Calu3 (cell line): ENCODE measurements around the gene ATP6V1F. TPM values are rescaled to one million over a fixed set of nuclear protein-coding genes. Genes with fewer than 3 reads are reported as not detected.
"Not testable (repeated sequence)": the region's sequence is repeated elsewhere in the genome, so short reads cannot be mapped to it uniquely, and the experiment has no call there.

ENCODE experiments used
- BruUV-seq: library from RNA; stranded (reverse); fragments of 400-500 nt; replicated peaks from 2 replicates; lab custom pipeline; 2021; lab: Mats Ljungman, UMichigan
- CTCF ChIA-PET: fragments of 300-600 bp; sonication (Branson Sonifier 250); formaldehyde crosslinking; loops from one replicate; lab custom pipeline; 2022; ENCODE audit warnings: antibody characterized with exemption; lab: Charles Lee
- DNase-seq: peaks from one replicate; pipeline ENCODE4 v3.0.0; 2022
- H3K27ac Mint-ChIP-seq: one replicate; pipeline ENCODE4 v1.8.0; 2022; ENCODE audit warnings: mixed read lengths; ENCODE audit not compliant: unreplicated experiment
- H3K27me3 Mint-ChIP-seq: one replicate; pipeline ENCODE4 v1.8.0; 2022; ENCODE audit warnings: mixed read lengths; ENCODE audit not compliant: unreplicated experiment
- H3K36me3 Mint-ChIP-seq: one replicate; pipeline ENCODE4 v1.8.0; 2022; ENCODE audit warnings: mild to moderate bottlenecking, moderate library complexity, mixed read lengths; ENCODE audit not compliant: insufficient read depth, unreplicated experiment
- H3K4me1 Mint-ChIP-seq: one replicate; pipeline ENCODE4 v1.8.0; 2022; ENCODE audit warnings: mild to moderate bottlenecking, low read depth, mixed read lengths; ENCODE audit not compliant: unreplicated experiment
- H3K4me3 Mint-ChIP-seq: one replicate; pipeline ENCODE4 v1.8.0; 2022; ENCODE audit warnings: mild to moderate bottlenecking, low read depth, moderate library complexity, mixed read lengths; ENCODE audit not compliant: unreplicated experiment
- H3K9me3 Mint-ChIP-seq: one replicate; pipeline ENCODE4 v1.8.0; 2022; ENCODE audit warnings: low read depth, mixed read lengths; ENCODE audit not compliant: unreplicated experiment
- intact Hi-C: fragments of 100-400 bp; cut with micrococcal nuclease; formaldehyde crosslinking; loops from one replicate; pipeline ENCODE4 v1.10.0; 2022; ENCODE audit not compliant: unreplicated experiment
- total RNA-seq: library from RNA; stranded (reverse); gene quantifications from 2 replicates; pipeline ENCODE4 v1.2.3, GENCODE V29; 2022
- TF ChIP-seq, protein P1 (sequence below): fragments of 200-600 bp; IDR thresholded peaks from one replicate; pipeline ENCODE4 v1.8.0; 2022; ENCODE audit warnings: antibody characterized with exemption; ENCODE audit not compliant: unreplicated experiment

The ATP6V1F gene
- total RNA-seq, 1 experiment from 2014 or later: 104 TPM

DNA sequence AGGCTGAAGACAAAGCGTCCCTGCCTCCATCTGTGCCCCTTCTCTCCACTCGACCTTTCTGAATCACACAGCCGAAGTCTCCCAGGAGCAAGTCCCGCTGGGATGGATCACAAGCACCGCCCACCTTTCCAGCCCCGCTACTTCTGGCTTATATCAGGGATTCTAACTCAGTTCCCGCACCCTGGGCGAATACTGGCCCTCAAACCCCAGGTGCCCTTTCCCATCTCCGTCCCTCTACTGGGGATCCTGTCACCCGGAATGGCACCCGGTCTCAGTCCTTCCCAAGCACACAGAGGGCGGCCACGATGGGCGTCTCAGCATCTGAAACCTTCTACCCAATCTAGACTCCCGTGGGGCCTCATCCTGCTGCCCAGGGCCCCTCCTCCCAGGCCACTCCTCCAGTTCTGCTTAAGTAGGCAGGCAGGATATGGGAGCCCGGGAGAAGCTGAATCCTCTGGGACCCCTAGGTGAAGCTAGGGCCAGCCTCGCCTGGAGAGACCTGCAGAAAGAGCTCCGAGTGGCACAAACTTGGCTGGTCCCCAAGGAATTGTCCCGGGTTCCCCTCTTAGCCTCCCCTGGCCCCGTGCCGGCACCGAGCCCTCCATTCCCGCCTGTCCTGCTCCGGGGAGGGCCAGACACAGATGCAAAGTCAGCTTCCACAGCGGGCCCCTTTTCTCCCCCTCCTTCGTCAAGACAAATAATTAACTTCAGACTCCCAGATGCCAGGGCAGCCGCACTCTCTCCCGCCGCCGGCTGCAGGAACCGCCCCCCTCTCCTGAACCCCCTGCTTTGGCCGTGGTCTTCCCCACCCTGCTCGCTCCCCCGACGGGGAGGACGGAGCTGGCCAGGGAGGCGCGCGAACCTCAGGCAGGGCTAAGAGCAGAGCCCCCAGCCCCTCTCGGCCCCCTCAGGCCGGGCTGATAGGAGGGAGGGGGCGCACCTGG lies 47.2 kb downstream of the ATP6V1F start:
- Mint-ChIP-seq H3K36me3 (no peaks in the 10 kb centered on the region), H3K9me3 (no peaks in the 10 kb centered on the region), H3K4me1 (peaks cover 25% of the 10 kb centered on the region), H3K27ac (no peak overlapping the region), H3K27me3 (peaks cover 64% of the 10 kb centered on the region), H3K4me3 (peak overlapping the region; percentile 45)
- TF ChIP-seq, protein P1, sequence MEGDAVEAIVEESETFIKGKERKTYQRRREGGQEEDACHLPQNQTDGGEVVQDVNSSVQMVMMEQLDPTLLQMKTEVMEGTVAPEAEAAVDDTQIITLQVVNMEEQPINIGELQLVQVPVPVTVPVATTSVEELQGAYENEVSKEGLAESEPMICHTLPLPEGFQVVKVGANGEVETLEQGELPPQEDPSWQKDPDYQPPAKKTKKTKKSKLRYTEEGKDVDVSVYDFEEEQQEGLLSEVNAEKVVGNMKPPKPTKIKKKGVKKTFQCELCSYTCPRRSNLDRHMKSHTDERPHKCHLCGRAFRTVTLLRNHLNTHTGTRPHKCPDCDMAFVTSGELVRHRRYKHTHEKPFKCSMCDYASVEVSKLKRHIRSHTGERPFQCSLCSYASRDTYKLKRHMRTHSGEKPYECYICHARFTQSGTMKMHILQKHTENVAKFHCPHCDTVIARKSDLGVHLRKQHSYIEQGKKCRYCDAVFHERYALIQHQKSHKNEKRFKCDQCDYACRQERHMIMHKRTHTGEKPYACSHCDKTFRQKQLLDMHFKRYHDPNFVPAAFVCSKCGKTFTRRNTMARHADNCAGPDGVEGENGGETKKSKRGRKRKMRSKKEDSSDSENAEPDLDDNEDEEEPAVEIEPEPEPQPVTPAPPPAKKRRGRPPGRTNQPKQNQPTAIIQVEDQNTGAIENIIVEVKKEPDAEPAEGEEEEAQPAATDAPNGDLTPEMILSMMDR: no peak
- intact Hi-C loops: no loop called here
- BruUV-seq: no TSS peak
- DNase-seq: no peak
- CTCF ChIA-PET: interaction anchor here (0.7 to 1.2 kb wide), 2 partner anchors 48 to 173 kb away, joined by 3 to 6 read pairs; no protein-coding TSS in a partner anchor

GRCh38 chr7:128910569-128910945 lies 47.9 kb downstream of the ATP6V1F start, which contains the start of gene KCP:
Gene KCP (minus strand): TSS chr7:128910709. CDS start chr7:128910676, 33 bp downstream.
- Mint-ChIP-seq H3K4me3 (peak within 1 kb of the TSS; percentile 45), H3K9me3 (no peaks in the 10 kb centered on the region), H3K27me3 (peaks cover 71% of the 10 kb centered on the region), H3K27ac (no peak within 1 kb of the TSS), H3K4me1 (peaks cover 30% of the 10 kb centered on the region), H3K36me3 (no peaks in the 10 kb centered on the region)
- intact Hi-C loops: no loop called here
- TF ChIP-seq, protein P1: no peak
- no TSS peak for BruUV-seq
- no peak for DNase-seq
- CTCF ChIA-PET: interaction anchor here (1.2 kb wide), 1 partner anchor 173 kb away, joined by 3 read pairs; no protein-coding TSS in a partner anchor

DNA sequence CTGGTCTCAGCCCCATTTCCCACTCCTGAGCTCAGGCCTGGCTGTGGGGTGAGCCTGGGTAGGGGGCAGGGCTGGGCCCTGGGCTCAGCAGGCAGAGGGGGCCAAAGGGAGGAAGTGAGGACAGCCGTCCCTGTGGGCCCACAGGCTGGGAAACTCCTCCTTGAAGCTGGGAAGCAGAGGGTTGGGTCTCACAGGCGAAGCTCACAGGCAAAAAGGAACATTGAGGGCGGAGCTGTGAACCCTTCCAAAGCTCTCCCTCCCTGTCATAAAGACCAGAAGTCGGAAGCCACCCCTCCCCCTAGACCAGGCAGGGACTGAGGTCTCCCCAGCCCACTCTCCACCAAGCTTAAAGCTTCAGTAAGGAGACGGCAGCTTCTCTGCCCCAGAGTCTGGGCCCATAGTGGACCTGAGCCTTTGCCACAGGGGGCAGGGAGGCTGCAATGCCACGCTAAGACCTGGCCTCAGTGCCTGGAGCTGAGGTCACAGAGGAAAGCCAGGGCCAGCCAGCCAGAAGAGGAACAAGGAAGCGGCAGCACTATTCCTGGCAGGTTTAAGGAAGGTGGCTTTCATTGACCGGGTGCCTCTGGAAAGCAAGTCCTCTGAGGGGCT lies 48.9 kb downstream of the ATP6V1F start:
- Mint-ChIP-seq H3K4me3 (no peak overlapping the region), H3K9me3 (no peaks in the 10 kb centered on the region), H3K27me3 (peaks cover 75% of the 10 kb centered on the region), H3K27ac (no peak overlapping the region), H3K36me3 (no peaks in the 10 kb centered on the region), H3K4me1 (peaks cover 32% of the 10 kb centered on the region)
- CTCF ChIA-PET: interaction anchor here (1.2 kb wide), 1 partner anchor 174 kb away, joined by 3 read pairs; no protein-coding TSS in a partner anchor
- TF ChIP-seq, protein P1: no peak
- BruUV-seq: no TSS peak
- intact Hi-C loops: no loop called here
- DNase-seq: no peak

- TF ChIP-seq, protein P1: no peak
- H3K9me3 Mint-ChIP-seq: no peaks in the 10 kb centered on the region
- peaks cover 32% of the 10 kb centered on the region for H3K4me1 Mint-ChIP-seq
- BruUV-seq: no TSS peak
- H3K27me3 Mint-ChIP-seq: peaks cover 75% of the 10 kb centered on the region
- no peaks in the 10 kb centered on the region for H3K36me3 Mint-ChIP-seq
- H3K27ac Mint-ChIP-seq: no peak overlapping the region
- CTCF ChIA-PET: no interaction called here
- no peak for DNase-seq
- H3K4me3 Mint-ChIP-seq: no peak overlapping the region
- intact Hi-C loops: no loop called here
Observed at GRCh38 chr7:128912281-128912680, 49.6 kb downstream of the ATP6V1F start.

GRCh38 chr7:128912709-128913495 lies 50.2 kb downstream of the ATP6V1F start:
- H3K36me3 Mint-ChIP-seq, H3K27ac Mint-ChIP-seq: not testable (repeated sequence)
- peaks cover 69% of the 10 kb centered on the region for H3K27me3 Mint-ChIP-seq

More at GRCh38 chr7:128912709-128913495, 50.2 kb downstream of the ATP6V1F start:
- intact Hi-C loops, DNase-seq, H3K4me3 Mint-ChIP-seq, H3K9me3 Mint-ChIP-seq, CTCF ChIA-PET, BruUV-seq: not testable (repeated sequence)
- H3K4me1 Mint-ChIP-seq: peaks cover 32% of the 10 kb centered on the region
